OCI-LY1 (cell line): ENCODE results near the gene ZFP64.
"Not testable (repeated sequence)": the region's sequence is repeated elsewhere in the genome, so short reads cannot be mapped to it uniquely, and the experiment has no call there.

Source experiments
- H2AFZ ChIP-seq: fragments of 200-600 bp; sonication (generic), shearing (Covaris generic); 2 replicates; pipeline ENCODE4 v1.6.0; 2014; ENCODE audit warnings: antibody characterized with exemption, mild to moderate bottlenecking, low read length
- H3F3A ChIP-seq: fragments of 200-600 bp; sonication (generic), shearing (Covaris generic); 2 replicates; pipeline ENCODE4 v1.6.0; 2014; ENCODE audit warnings: mild to moderate bottlenecking, antibody characterized with exemption, low read length, moderate library complexity; ENCODE audit not compliant: insufficient read depth
- H3K27ac ChIP-seq: fragments of 200-600 bp; sonication (generic); 2 replicates; pipeline ENCODE4 v1.5.1; 2014; ENCODE audit warnings: low read length, mixed run types, mild to moderate bottlenecking, low read depth; ENCODE audit not compliant: poor library complexity, severe bottlenecking
- H3K27me3 ChIP-seq: fragments of 200-600 bp; sonication (generic); 2 replicates; pipeline ENCODE4 v1.6.0; 2014; ENCODE audit warnings: antibody characterized with exemption, mild to moderate bottlenecking, low read length, moderate library complexity; ENCODE audit not compliant: insufficient read depth
- H3K36me3 ChIP-seq: fragments of 200-600 bp; sonication (generic); 2 replicates; pipeline ENCODE4 v1.6.1; 2014; ENCODE audit warnings: mild to moderate bottlenecking, antibody characterized with exemption, low read length, moderate library complexity, mixed read lengths; ENCODE audit not compliant: insufficient read depth
- H3K4me1 ChIP-seq: fragments of 200-600 bp; sonication (generic); 2 replicates; pipeline ENCODE4 v1.5.1; 2014; ENCODE audit warnings: mild to moderate bottlenecking, low read length, moderate library complexity; ENCODE audit not compliant: insufficient read depth, severe bottlenecking
- H3K4me2 ChIP-seq: fragments of 200-600 bp; sonication (generic), shearing (Covaris generic); 2 replicates; pipeline ENCODE4 v1.6.1; 2014; ENCODE audit warnings: low read length
- H3K4me3 ChIP-seq: fragments of 200-600 bp; sonication (generic); 2 replicates; pipeline ENCODE4 v1.5.1; 2014; ENCODE audit warnings: low read length, low read depth, mild to moderate bottlenecking, mixed read lengths; ENCODE audit not compliant: poor library complexity, severe bottlenecking
- H3K79me2 ChIP-seq: fragments of 200-600 bp; shearing (Covaris generic); 2 replicates; pipeline ENCODE4 v1.6.1; 2016; ENCODE audit warnings: mixed run types, low read length, mixed read lengths; ENCODE audit not compliant: insufficient read depth
- H3K9ac ChIP-seq: fragments of 200-600 bp; sonication (generic), shearing (Covaris generic); 2 replicates; pipeline ENCODE4 v1.6.1; 2014; ENCODE audit warnings: mild to moderate bottlenecking, low read length, mixed read lengths
- H3K9me2 ChIP-seq: fragments of 200-600 bp; sonication (generic), shearing (Covaris generic); 2 replicates; pipeline ENCODE4 v1.6.1; 2014; ENCODE audit warnings: low read depth, mild to moderate bottlenecking, low read length, mixed read lengths
- H3K9me3 ChIP-seq: fragments of 200-600 bp; shearing (Covaris generic); 2 replicates; pipeline ENCODE4 v1.6.1; 2014; ENCODE audit warnings: low read length, mixed read lengths
- H4K20me1 ChIP-seq: fragments of 200-600 bp; sonication (generic), shearing (Covaris generic); 2 replicates; pipeline ENCODE4 v1.6.0; 2016; ENCODE audit warnings: mild to moderate bottlenecking, low read length; ENCODE audit not compliant: insufficient read depth
- CTCF ChIP-seq: fragments of 200-600 bp; sonication (generic), shearing (Covaris generic); IDR thresholded peaks from 2 replicates; pipeline ENCODE4 v1.5.1; 2017; ENCODE audit warnings: mild to moderate bottlenecking, antibody characterized with exemption, low read length, moderate library complexity, mixed read lengths
- EZH2 ChIP-seq: fragments of 200-600 bp; sonication (generic), shearing (Covaris generic); IDR thresholded peaks from 2 replicates; pipeline ENCODE4 v1.8.0; 2017; ENCODE audit warnings: borderline replicate concordance, mixed run types, mild to moderate bottlenecking, antibody characterized with exemption, low read length, moderate library complexity, mixed read lengths

The ZFP64 gene

GRCh38 chr20:52224920-52225319 is 33.3 kb upstream of the ZFP64 start:
- Histone ChIP-seq H3K4me3 (no peak overlapping the region), H3F3A (no peaks in the 10 kb centered on the region), H3K36me3 (no peaks in the 10 kb centered on the region), H3K9ac (no peak overlapping the region), H3K27ac (no peak overlapping the region), H3K27me3 (no peaks in the 10 kb centered on the region), H3K9me3 (0 out of 2 replicates have a peak, but pooled peaks cover 2% of the 10 kb centered on the region), H3K4me2 (no peak overlapping the region), H3K4me1 (no peaks in the 10 kb centered on the region), H2AFZ (no peak overlapping the region), H4K20me1 (no peaks in the 10 kb centered on the region), H3K79me2 (no peaks in the 10 kb centered on the region), H3K9me2 (no peaks in the 10 kb centered on the region)
- TF ChIP-seq EZH2 (no peak), CTCF (no peak)

GRCh38 chr20:52221362-52221761 is 29.8 kb upstream of the ZFP64 start:
- H3K27ac ChIP-seq, H3K9me3 ChIP-seq, H3F3A ChIP-seq, H3K4me1 ChIP-seq, H3K4me2 ChIP-seq, H3K9me2 ChIP-seq, H3K9ac ChIP-seq, H3K36me3 ChIP-seq, H3K4me3 ChIP-seq, H3K27me3 ChIP-seq, H2AFZ ChIP-seq, H3K79me2 ChIP-seq, H4K20me1 ChIP-seq: not testable (repeated sequence)

GRCh38 chr20:52220891-52221290 is 29.3 kb upstream of the ZFP64 start:
- H3K27ac ChIP-seq, H3K9me2 ChIP-seq, H3K4me1 ChIP-seq, H3K27me3 ChIP-seq, H3K9me3 ChIP-seq, H4K20me1 ChIP-seq, H3F3A ChIP-seq, H2AFZ ChIP-seq, H3K4me3 ChIP-seq, H3K9ac ChIP-seq, H3K36me3 ChIP-seq, H3K79me2 ChIP-seq, H3K4me2 ChIP-seq: not testable (repeated sequence)

GRCh38 chr20:52219441-52219840 is 27.9 kb upstream of the ZFP64 start:
- H3K9me3 ChIP-seq, result 0 out of 2 replicates have a peak, but pooled peaks cover 5% of the 10 kb centered on the region
- H3K27me3 ChIP-seq, result no peaks in the 10 kb centered on the region

More at GRCh38 chr20:52219441-52219840, 27.9 kb upstream of the ZFP64 start:
- no peaks in the 10 kb centered on the region for H3K4me1 ChIP-seq
- H3K4me3 ChIP-seq, result no peak overlapping the region
- H4K20me1 ChIP-seq, result no peaks in the 10 kb centered on the region
- H3K9ac ChIP-seq, result no peak overlapping the region
- H3K36me3 ChIP-seq, result no peaks in the 10 kb centered on the region
- no peaks in the 10 kb centered on the region for H3K9me2 ChIP-seq
- H3F3A ChIP-seq, result no peaks in the 10 kb centered on the region
- H3K27ac ChIP-seq, result no peak overlapping the region
- no peak overlapping the region for H2AFZ ChIP-seq
- no peak for TF ChIP-seq EZH2
- no peak; the same call in 1 of the 2 replicates for TF ChIP-seq CTCF
- H3K79me2 ChIP-seq, result no peaks in the 10 kb centered on the region
- H3K4me2 ChIP-seq, result no peak overlapping the region
